Mucosa of descending colon (tissue), 3 donors: Measurements from ENCODE around the gene GRXCR2. TPM values are rescaled to one million over a fixed set of nuclear protein-coding genes. Genes with fewer than 3 reads are reported as not detected.
A peak's percentile ranks its signal among the peaks of the same experiment; 100 is the strongest.

Experiments
- ATAC-seq: fragments of 200-7000 bp; cut with Tn5 transposase; one replicate; pipeline ENCODE4 v1.9.1; 2020; ENCODE audit warnings: mild to moderate bottlenecking, moderate library complexity
- DNase-seq, 3 donors: peaks; one replicate each; pipeline ENCODE4 v3.0.0-alpha.2; 2020
- H3K36me3 ChIP-seq: fragments of 200-600 bp; one replicate; pipeline ENCODE4 v1.8.0; 2021; ENCODE audit warnings: low read depth, mild to moderate bottlenecking
- H3K4me1 ChIP-seq: fragments of 200-600 bp; one replicate; pipeline ENCODE4 v1.8.0; 2021; ENCODE audit warnings: low read depth, mild to moderate bottlenecking
- H3K4me3 ChIP-seq: fragments of 200-600 bp; one replicate; pipeline ENCODE4 v1.8.0; 2021; ENCODE audit warnings: mild to moderate bottlenecking
- H3K9me3 ChIP-seq: fragments of 200-600 bp; one replicate; pipeline ENCODE4 v1.8.0; 2021; ENCODE audit warnings: mild to moderate bottlenecking
- intact Hi-C, 2 donors: fragments of 100-400 bp; cut with DNase I in 1 of 2; cut with micrococcal nuclease in 1 of 2; formaldehyde crosslinking; loops; one replicate each; pipeline versions ENCODE4 v1.11.0 to v1.11.1; 2022; cut with DNase I, micrococcal nuclease
- total RNA-seq, 3 donors: library from RNA; stranded (reverse); fragmentation: NEBNext Ultra II Directional in 2 of 3; extraction: Animal tissue kit (Norgen Biotek cat#: 25700) in 2 of 3; gene quantifications; one replicate each; pipeline versions ENCODE4 v1.2.1 to v1.2.4, GENCODE V29; 2021 to 2023
- TF ChIP-seq, protein P1 (sequence below): fragments of 200-600 bp; IDR thresholded peaks from one replicate; pipeline ENCODE4 v1.8.0; 2022; ENCODE audit warnings: antibody characterized with exemption, mild to moderate bottlenecking
- donor health status: DM: no; HTN: no; CAD: no; lungs with moderate emphysema.
- donor health status: DM: no; HTN: no; CAD: no.
- donor health status: DM: no; HTN: yes; CAD: no.

Gene GRXCR2
- total RNA-seq, 3 donors from 2014 or later, result not detected

- Histone ChIP-seq H3K4me3 (no peak overlapping the region), H3K4me1 (no peaks in the 10 kb centered on the region), H3K36me3 (no peaks in the 10 kb centered on the region), H3K9me3 (no peaks in the 10 kb centered on the region)
- TF ChIP-seq, protein P1, sequence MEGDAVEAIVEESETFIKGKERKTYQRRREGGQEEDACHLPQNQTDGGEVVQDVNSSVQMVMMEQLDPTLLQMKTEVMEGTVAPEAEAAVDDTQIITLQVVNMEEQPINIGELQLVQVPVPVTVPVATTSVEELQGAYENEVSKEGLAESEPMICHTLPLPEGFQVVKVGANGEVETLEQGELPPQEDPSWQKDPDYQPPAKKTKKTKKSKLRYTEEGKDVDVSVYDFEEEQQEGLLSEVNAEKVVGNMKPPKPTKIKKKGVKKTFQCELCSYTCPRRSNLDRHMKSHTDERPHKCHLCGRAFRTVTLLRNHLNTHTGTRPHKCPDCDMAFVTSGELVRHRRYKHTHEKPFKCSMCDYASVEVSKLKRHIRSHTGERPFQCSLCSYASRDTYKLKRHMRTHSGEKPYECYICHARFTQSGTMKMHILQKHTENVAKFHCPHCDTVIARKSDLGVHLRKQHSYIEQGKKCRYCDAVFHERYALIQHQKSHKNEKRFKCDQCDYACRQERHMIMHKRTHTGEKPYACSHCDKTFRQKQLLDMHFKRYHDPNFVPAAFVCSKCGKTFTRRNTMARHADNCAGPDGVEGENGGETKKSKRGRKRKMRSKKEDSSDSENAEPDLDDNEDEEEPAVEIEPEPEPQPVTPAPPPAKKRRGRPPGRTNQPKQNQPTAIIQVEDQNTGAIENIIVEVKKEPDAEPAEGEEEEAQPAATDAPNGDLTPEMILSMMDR, result no peak
- DNase-seq (no peak), ATAC-seq (no peak)
- intact Hi-C loops, result no loop called here
Measured at GRCh38 chr5:145911164-145911563, 38.4 kb upstream of the GRXCR2 start.

DNA sequence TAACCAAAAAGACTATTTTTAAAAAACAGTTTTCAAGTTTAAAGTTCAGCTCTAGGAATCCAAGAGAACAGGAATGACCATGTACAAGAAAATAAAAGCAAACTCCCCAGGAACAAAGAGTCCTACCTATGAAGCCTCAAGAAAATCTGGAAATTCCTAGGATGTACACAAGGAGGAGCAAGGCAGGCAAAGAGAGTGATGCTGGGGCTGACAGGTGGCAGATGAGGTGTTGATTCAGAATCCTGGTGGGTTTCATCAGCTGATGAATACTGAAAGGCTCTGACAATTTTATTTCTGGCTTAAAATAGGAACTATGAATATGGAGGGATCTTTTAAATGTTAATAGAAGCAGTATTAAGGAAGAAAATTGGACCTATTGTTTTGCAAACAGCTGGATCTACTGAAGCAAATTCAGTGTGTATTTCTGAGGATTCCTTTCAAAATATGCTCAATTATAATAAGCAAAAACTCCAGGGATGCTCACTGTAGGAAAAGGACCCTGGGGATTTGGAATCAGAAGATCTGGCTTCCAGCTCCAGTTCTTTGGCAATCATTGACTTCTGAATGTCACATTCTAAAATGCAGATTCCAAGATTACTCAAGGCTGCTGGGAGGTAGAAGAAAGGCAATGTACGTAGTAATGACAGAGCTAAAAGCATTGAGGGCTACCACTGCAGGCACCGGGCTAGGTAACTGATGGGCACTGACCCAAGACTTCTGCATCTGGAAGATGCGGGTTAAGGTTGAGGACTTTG, 35.6 kb upstream of the GRXCR2 start:
- Histone ChIP-seq H3K36me3 (no peaks in the 10 kb centered on the region), H3K9me3 (no peaks in the 10 kb centered on the region), H3K4me3 (no peak overlapping the region), H3K4me1 (no peaks in the 10 kb centered on the region)
- DNase-seq (peak in 1 of 3 donors; percentile 34), ATAC-seq (no peak)
- intact Hi-C loops, result no loop called here
- TF ChIP-seq, protein P1, result no peak

DNA sequence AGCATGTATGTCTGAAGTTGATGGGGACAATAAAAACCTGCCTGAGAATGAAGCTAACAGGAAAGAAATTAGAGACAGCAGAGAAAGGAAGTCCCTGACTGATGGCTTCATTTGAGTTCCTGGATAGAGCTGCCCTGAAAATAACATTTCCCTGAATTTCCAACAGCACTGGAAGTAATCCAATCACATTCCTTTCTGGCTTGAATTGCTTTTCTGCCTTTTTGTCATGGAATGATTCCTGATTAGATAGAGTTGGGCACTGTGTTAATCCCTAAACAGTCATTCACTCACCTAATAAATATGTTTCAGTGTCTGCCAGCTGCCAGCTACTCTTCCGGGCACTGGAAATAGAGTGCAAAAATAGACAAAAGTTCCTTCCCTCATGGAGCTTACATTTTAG, 33.6 kb upstream of the GRXCR2 start:
- H3K4me1 ChIP-seq, result no peaks in the 10 kb centered on the region
- H3K36me3 ChIP-seq, result no peaks in the 10 kb centered on the region
- no peaks in the 10 kb centered on the region for H3K9me3 ChIP-seq
- no peak overlapping the region for H3K4me3 ChIP-seq
- no peak for DNase-seq
- ATAC-seq, result no peak
- intact Hi-C loops, result no loop called here
- TF ChIP-seq, protein P1, result no peak

GRCh38 chr5:145904743-145905142, 31.9 kb upstream of the GRXCR2 start:
- intact Hi-C loops, result no loop called here
- ATAC-seq (no peak), DNase-seq (no peak)
- Histone ChIP-seq H3K9me3 (no peaks in the 10 kb centered on the region), H3K36me3 (no peaks in the 10 kb centered on the region), H3K4me1 (no peaks in the 10 kb centered on the region), H3K4me3 (no peak overlapping the region)
- TF ChIP-seq, protein P1, result no peak

GRCh38 chr5:145903867-145904266, 31.1 kb upstream of the GRXCR2 start:
- Histone ChIP-seq H3K9me3 (no peaks in the 10 kb centered on the region), H3K4me1 (no peaks in the 10 kb centered on the region), H3K4me3 (no peak overlapping the region), H3K36me3 (no peaks in the 10 kb centered on the region)
- intact Hi-C loops, result no loop called here
- no peak for ATAC-seq
- TF ChIP-seq, protein P1, result no peak
- DNase-seq, result no peak

DNA sequence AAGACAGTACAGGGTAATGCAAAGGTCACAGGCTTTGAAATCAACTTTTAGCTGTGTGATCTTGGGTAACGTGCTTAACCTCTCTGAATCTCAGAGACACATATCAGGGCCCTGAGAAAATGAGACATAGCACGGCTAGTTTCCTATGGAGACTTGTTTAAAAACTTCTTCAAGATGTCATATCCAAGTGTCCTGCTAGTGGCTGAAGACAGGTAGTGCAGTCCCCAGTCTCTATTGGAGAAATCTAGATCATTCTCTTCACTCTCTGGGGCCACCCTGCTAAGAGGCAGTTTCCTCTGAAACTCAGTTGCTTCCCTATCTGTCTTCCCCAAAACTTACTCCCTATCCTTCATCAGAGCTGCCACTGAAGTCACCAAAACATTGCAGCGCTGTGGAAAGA, 30.3 kb upstream of the GRXCR2 start:
- Histone ChIP-seq H3K4me1 (no peaks in the 10 kb centered on the region), H3K9me3 (no peaks in the 10 kb centered on the region), H3K4me3 (no peak overlapping the region), H3K36me3 (no peaks in the 10 kb centered on the region)
- ATAC-seq (peak; percentile 66), DNase-seq (no peak)
- TF ChIP-seq, protein P1, result no peak
- intact Hi-C loops, result no loop called here
